ENCODE measurements around the gene DNAL4.
A peak's percentile ranks its signal among the peaks of the same experiment; 100 is the strongest.

Gene DNAL4

GRCh38 chr22:38740116-38740723 is 53.7 kb downstream of the DNAL4 start:
- DNase-seq (ENCODE audit: low spot score): no peak

- no peak for DNase-seq (ENCODE audit: low spot score)
These were observed 54.5 kb downstream of the DNAL4 start for GRCh38 chr22:38739300-38740055.

GRCh38 chr22:38738475-38739070 is 55.4 kb downstream of the DNAL4 start:
- no peak for DNase-seq (ENCODE audit: low spot score)

- no peak for DNase-seq (ENCODE audit: low spot score)
These were observed 56.5 kb downstream of the DNAL4 start for GRCh38 chr22:38737302-38738060.

- no peak for DNase-seq (ENCODE audit: low spot score)
These were observed 57.7 kb downstream of the DNAL4 start for GRCh38 chr22:38736257-38736570.

GRCh38 chr22:38735465-38736256 is 58.3 kb downstream of the DNAL4 start:
- DNase-seq (ENCODE audit: low spot score): no peak

GRCh38 chr22:38735126-38735464 is 58.8 kb downstream of the DNAL4 start:
- no peak for DNase-seq (ENCODE audit: low spot score)

GRCh38 chr22:38734421-38735100 is 59.4 kb downstream of the DNAL4 start:
- DNase-seq (ENCODE audit: low spot score): no peak

- no peak for DNase-seq (ENCODE audit: low spot score)
These were observed 60.1 kb downstream of the DNAL4 start for GRCh38 chr22:38733724-38734381.

- DNase-seq (ENCODE audit: low spot score): peak; percentile 52
These were observed 60.6 kb downstream of the DNAL4 start for GRCh38 chr22:38733329-38733723.

GRCh38 chr22:38732251-38732815 is 61.6 kb downstream of the DNAL4 start:
- DNase-seq (ENCODE audit: low spot score): no peak

GRCh38 chr22:38731703-38732161 is 62.2 kb downstream of the DNAL4 start:
- DNase-seq (ENCODE audit: low spot score): no peak

- DNase-seq (ENCODE audit: low spot score): no peak
These were observed 63.5 kb downstream of the DNAL4 start for GRCh38 chr22:38730411-38730871.

- DNase-seq (ENCODE audit: low spot score): no peak
These were observed 64.0 kb downstream of the DNAL4 start for GRCh38 chr22:38729946-38730345.

GRCh38 chr22:38728871-38729796 is 64.8 kb downstream of the DNAL4 start:
- no peak for DNase-seq (ENCODE audit: low spot score)
